Naive thymus-derived CD4-positive, alpha-beta T cell (primary cell): ENCODE measurements around the gene NPY2R. TPM values are rescaled to one million over a fixed set of nuclear protein-coding genes. Genes with fewer than 3 reads are reported as not detected.

Experiments used
- ATAC-seq: fragments of 150-1000 bp; cut with Tn5 transposase; 2 replicates; pipeline ENCODE4 v1.10.0; 2021; ENCODE audit warnings: mild to moderate bottlenecking, moderate library complexity
- CTCF ChIA-PET: fragments of 350-600 bp; sonication (Branson Sonifier 250); formaldehyde crosslinking; loops from one replicate; lab custom pipeline; 2021; ENCODE audit warnings: antibody characterized with exemption; lab: Charles Lee
- POLR2A ChIA-PET: fragments of 350-600 bp; sonication (Branson Sonifier 250); formaldehyde crosslinking; loops from one replicate; lab custom pipeline; 2021; ENCODE audit warnings: antibody characterized with exemption, inconsistent platforms; lab: Charles Lee
- DNase-seq, 9 donors: peaks; one replicate each; pipeline versions ENCODE4 v3.0.0 to v3.0.0-alpha.2; 2020 to 2022; ENCODE audit warnings: mixed read lengths in 1 of 9
- H3K27ac ChIP-seq: one replicate; pipeline ENCODE4 v1.7.0; 2013; ENCODE audit warnings: mild to moderate bottlenecking, low read depth, low read length, moderate library complexity
- H3K27me3 ChIP-seq, 2 donors: one replicate each; pipeline ENCODE4 v1.7.0; 2013; ENCODE audit warnings: low read length in 2 of 2, mild to moderate bottlenecking in 2 of 2, moderate library complexity in 2 of 2; ENCODE audit not compliant: control insufficient read depth in 2 of 2, insufficient read depth in 2 of 2
- H3K36me3 ChIP-seq, 3 experiments: 1 replicate in 2 of 3; 2 replicates in 1 of 3; pipeline ENCODE4 v1.7.0; 2013; ENCODE audit warnings: low read length in 3 of 3, mild to moderate bottlenecking in 3 of 3, moderate library complexity in 1 of 3; ENCODE audit not compliant: insufficient read depth in 3 of 3, control insufficient read depth in 2 of 3
- H3K4me1 ChIP-seq, 2 donors: one replicate each; pipeline ENCODE4 v1.7.0; 2013; ENCODE audit warnings: low read length in 2 of 2, mild to moderate bottlenecking in 2 of 2, moderate library complexity in 1 of 2; ENCODE audit not compliant: control insufficient read depth in 2 of 2, insufficient read depth in 2 of 2
- H3K4me3 ChIP-seq: 2 replicates; pipeline ENCODE4 v1.7.0; 2013; ENCODE audit warnings: mild to moderate bottlenecking, low read length
- H3K9me3 ChIP-seq, 3 experiments: 1 replicate in 2 of 3; 2 replicates in 1 of 3; pipeline ENCODE4 v1.7.0; 2013; ENCODE audit warnings: low read length in 3 of 3; ENCODE audit not compliant: control insufficient read depth in 2 of 3
- H3K27ac Mint-ChIP-seq, 9 donors: one replicate each; pipeline ENCODE4 v1.8.0; 2020 to 2022; ENCODE audit warnings: mixed read lengths in 9 of 9, mild to moderate bottlenecking in 8 of 9, moderate library complexity in 5 of 9, inconsistent platforms in 2 of 9
- H3K27me3 Mint-ChIP-seq, 5 donors: one replicate each; pipeline ENCODE4 v1.8.0; 2021 to 2022; ENCODE audit warnings: mixed read lengths in 5 of 5, mild to moderate bottlenecking in 1 of 5
- H3K36me3 Mint-ChIP-seq, 5 donors: one replicate each; pipeline ENCODE4 v1.8.0; 2020 to 2022; ENCODE audit warnings: mixed read lengths in 5 of 5, mild to moderate bottlenecking in 3 of 5, inconsistent platforms in 1 of 5
- H3K4me1 Mint-ChIP-seq, 7 donors: one replicate each; pipeline ENCODE4 v1.8.0; 2020 to 2022; ENCODE audit warnings: mixed read lengths in 7 of 7, mild to moderate bottlenecking in 3 of 7, inconsistent platforms in 1 of 7
- H3K4me3 Mint-ChIP-seq, 10 donors: one replicate each; pipeline ENCODE4 v1.8.0; 2020 to 2022; ENCODE audit warnings: mild to moderate bottlenecking in 10 of 10, mixed read lengths in 10 of 10, moderate library complexity in 6 of 10, inconsistent platforms in 2 of 10
- H3K9me3 Mint-ChIP-seq, 11 donors: one replicate each; pipeline ENCODE4 v1.8.0; 2020 to 2022; ENCODE audit warnings: mixed read lengths in 11 of 11, mild to moderate bottlenecking in 4 of 11, inconsistent platforms in 1 of 11, moderate library complexity in 1 of 11
- intact Hi-C, 2 donors: fragments of 100-400 bp; cut with micrococcal nuclease; formaldehyde crosslinking; loops; one replicate each; pipeline ENCODE4 v1.15.1; 2023
- polyA plus RNA-seq, 2 donors: library from polyadenylated mRNA; unstranded; fragments of 300-500 nt; fragmentation: Illumina TruSeq; gene quantifications; one replicate each; pipeline ENCODE4 v1.2.3, GENCODE V29; 2021
- total RNA-seq, 6 experiments: library from RNA in 5 of 6; stranded (reverse) in 5 of 6; gene quantifications; 1 replicate in 5 of 6; 2 replicates in 1 of 6; pipeline ENCODE4 v1.2.3 and lab custom pipeline; 2021 to 2026

NPY2R gene
- total and polyA plus RNA-seq, 7 experiments from 2014 or later: not detected

- H3K36me3 Mint-ChIP-seq: no peaks in the 10 kb centered on the region
- Histone ChIP-seq H3K36me3 (no peaks in the 10 kb centered on the region), H3K4me1 (no peaks in the 10 kb centered on the region), H3K9me3 (no peaks in the 10 kb centered on the region), H3K27ac (no peak overlapping the region), H3K27me3 (no peaks in the 10 kb centered on the region), H3K4me3 (no peak overlapping the region)
- H3K27ac Mint-ChIP-seq: no peak overlapping the region
- H3K9me3 Mint-ChIP-seq: peaks cover 0 to 1% (median 0%) of the 10 kb centered on the region in 11 donors
- no peak for ATAC-seq
- DNase-seq: no peak
- no peaks in the 10 kb centered on the region for H3K27me3 Mint-ChIP-seq
- POLR2A ChIA-PET: no interaction called here
- CTCF ChIA-PET: no interaction called here
- intact Hi-C loops: no loop called here
- H3K4me3 Mint-ChIP-seq: no peak overlapping the region
- no peaks in the 10 kb centered on the region for H3K4me1 Mint-ChIP-seq
Measured at GRCh38 chr4:155227131-155227530, 18.7 kb downstream of the NPY2R start.

GRCh38 chr4:155228713-155229112 lies 20.3 kb downstream of the NPY2R start:
- no peak overlapping the region for H3K27ac Mint-ChIP-seq
- no peak overlapping the region for H3K4me3 Mint-ChIP-seq
- H3K36me3 Mint-ChIP-seq: no peaks in the 10 kb centered on the region
- Histone ChIP-seq H3K9me3 (no peaks in the 10 kb centered on the region), H3K36me3 (no peaks in the 10 kb centered on the region), H3K4me3 (no peak overlapping the region), H3K27ac (no peak overlapping the region), H3K4me1 (no peaks in the 10 kb centered on the region), H3K27me3 (no peaks in the 10 kb centered on the region)
- intact Hi-C loops: no loop called here
- ChIA-PET CTCF (no interaction called here), POLR2A (no interaction called here)
- DNase-seq (no peak), ATAC-seq (no peak)
- no peaks in the 10 kb centered on the region for H3K4me1 Mint-ChIP-seq
- peaks cover 0 to 1% (median 0%) of the 10 kb centered on the region in 11 donors for H3K9me3 Mint-ChIP-seq
- no peaks in the 10 kb centered on the region for H3K27me3 Mint-ChIP-seq

GRCh38 chr4:155232432-155232831 lies 24.0 kb downstream of the NPY2R start:
- CTCF ChIA-PET: no interaction called here
- H3K27ac ChIP-seq: no peak overlapping the region

GRCh38 chr4:155234206-155234605 lies 25.8 kb downstream of the NPY2R start:
- no peaks in the 10 kb centered on the region for H3K4me1 ChIP-seq
- no peak overlapping the region for H3K4me3 ChIP-seq
- ATAC-seq: no peak
- no peaks in the 10 kb centered on the region for H3K27me3 ChIP-seq
- H3K36me3 ChIP-seq: no peaks in the 10 kb centered on the region
- no peaks in the 10 kb centered on the region for H3K36me3 Mint-ChIP-seq
- no peaks in the 10 kb centered on the region for H3K27me3 Mint-ChIP-seq
- H3K4me3 Mint-ChIP-seq: no peak overlapping the region
- POLR2A ChIA-PET: no interaction called here
- peaks cover 0 to 1% (median 0%) of the 10 kb centered on the region in 7 donors for H3K4me1 Mint-ChIP-seq
- no peak for DNase-seq
- CTCF ChIA-PET: no interaction called here
- intact Hi-C loops: no loop called here
- peaks cover 0 to 5% (median 0%) of the 10 kb centered on the region in 11 donors for H3K9me3 Mint-ChIP-seq
- H3K27ac ChIP-seq: no peak overlapping the region
- H3K9me3 ChIP-seq: no peaks in the 10 kb centered on the region
- no peak overlapping the region for H3K27ac Mint-ChIP-seq

More at GRCh38 chr4:155232432-155232831, 24.0 kb downstream of the NPY2R start:
- Histone ChIP-seq H3K36me3 (no peaks in the 10 kb centered on the region), H3K27me3 (no peaks in the 10 kb centered on the region), H3K9me3 (no peaks in the 10 kb centered on the region), H3K4me3 (no peak overlapping the region), H3K4me1 (no peaks in the 10 kb centered on the region)
- Mint-ChIP-seq H3K27me3 (no peaks in the 10 kb centered on the region), H3K36me3 (no peaks in the 10 kb centered on the region), H3K4me3 (no peak overlapping the region), H3K27ac (no peak overlapping the region), H3K4me1 (peaks cover 0 to 1% (median 0%) of the 10 kb centered on the region in 7 donors), H3K9me3 (peaks cover 0 to 5% (median 0%) of the 10 kb centered on the region in 11 donors)
- intact Hi-C loops: no loop called here
- DNase-seq (no peak), ATAC-seq (no peak)
- POLR2A ChIA-PET: no interaction called here

- Histone ChIP-seq H3K9me3 (no peaks in the 10 kb centered on the region), H3K27me3 (no peaks in the 10 kb centered on the region), H3K36me3 (no peaks in the 10 kb centered on the region), H3K27ac (no peak overlapping the region), H3K4me1 (no peaks in the 10 kb centered on the region), H3K4me3 (no peak overlapping the region)
- H3K4me1 Mint-ChIP-seq: peaks cover 0 to 1% (median 0%) of the 10 kb centered on the region in 7 donors
- peaks cover 0 to 12% (median 0%) of the 10 kb centered on the region in 11 donors for H3K9me3 Mint-ChIP-seq
- DNase-seq: no peak
- H3K27ac Mint-ChIP-seq: no peak overlapping the region
- ATAC-seq: no peak
- intact Hi-C loops: no loop called here
- ChIA-PET CTCF (no interaction called here), POLR2A (no interaction called here)
- peaks cover 0 to 6% (median 0%) of the 10 kb centered on the region in 5 donors for H3K27me3 Mint-ChIP-seq
- H3K36me3 Mint-ChIP-seq: no peaks in the 10 kb centered on the region
- no peak overlapping the region for H3K4me3 Mint-ChIP-seq
Measured at GRCh38 chr4:155237567-155237966, 29.1 kb downstream of the NPY2R start.

- intact Hi-C loops: no loop called here
- no peak overlapping the region for H3K27ac Mint-ChIP-seq
- no peak overlapping the region for H3K4me3 ChIP-seq
- no peaks in the 10 kb centered on the region for H3K27me3 ChIP-seq
- H3K9me3 Mint-ChIP-seq: peaks cover 0 to 7% (median 0%) of the 10 kb centered on the region in 11 donors
- H3K4me1 Mint-ChIP-seq: no peaks in the 10 kb centered on the region
- H3K27me3 Mint-ChIP-seq: peaks cover 0 to 6% (median under 1%) of the 10 kb centered on the region in 5 donors
- ChIA-PET POLR2A (no interaction called here), CTCF (no interaction called here)
- no peak for ATAC-seq
- DNase-seq: no peak
- no peaks in the 10 kb centered on the region for H3K4me1 ChIP-seq
- H3K4me3 Mint-ChIP-seq: no peak overlapping the region
- H3K36me3 Mint-ChIP-seq: no peaks in the 10 kb centered on the region
- no peaks in the 10 kb centered on the region for H3K36me3 ChIP-seq
- H3K27ac ChIP-seq: no peak overlapping the region
- H3K9me3 ChIP-seq: no peaks in the 10 kb centered on the region
Measured at GRCh38 chr4:155241225-155241624, 32.8 kb downstream of the NPY2R start.

GRCh38 chr4:155241664-155242063 lies 33.2 kb downstream of the NPY2R start:
- ATAC-seq (no peak), DNase-seq (no peak)
- Histone ChIP-seq H3K27me3 (no peaks in the 10 kb centered on the region), H3K36me3 (no peaks in the 10 kb centered on the region), H3K4me1 (no peaks in the 10 kb centered on the region), H3K4me3 (no peak overlapping the region), H3K9me3 (no peaks in the 10 kb centered on the region), H3K27ac (no peak overlapping the region)
- intact Hi-C loops: no loop called here
- H3K9me3 Mint-ChIP-seq: peaks cover 0 to 7% (median 3%) of the 10 kb centered on the region in 11 donors
- no peaks in the 10 kb centered on the region for H3K4me1 Mint-ChIP-seq
- H3K4me3 Mint-ChIP-seq: no peak overlapping the region
- POLR2A ChIA-PET: no interaction called here
- H3K27me3 Mint-ChIP-seq: peaks cover 0 to 6% (median 4%) of the 10 kb centered on the region in 5 donors
- CTCF ChIA-PET: no interaction called here
- H3K27ac Mint-ChIP-seq: no peak overlapping the region
- no peaks in the 10 kb centered on the region for H3K36me3 Mint-ChIP-seq
